ENCODE results near the gene OBP2A. TPM values are rescaled to one million over a fixed set of nuclear protein-coding genes. Genes with fewer than 3 reads are reported as not detected.
"Not testable (repeated sequence)": the region's sequence is repeated elsewhere in the genome, so short reads cannot be mapped to it uniquely, and the experiment has no call there.

The OBP2A gene
- total RNA-seq, 1 donor from 2014 or later: not detected

DNA sequence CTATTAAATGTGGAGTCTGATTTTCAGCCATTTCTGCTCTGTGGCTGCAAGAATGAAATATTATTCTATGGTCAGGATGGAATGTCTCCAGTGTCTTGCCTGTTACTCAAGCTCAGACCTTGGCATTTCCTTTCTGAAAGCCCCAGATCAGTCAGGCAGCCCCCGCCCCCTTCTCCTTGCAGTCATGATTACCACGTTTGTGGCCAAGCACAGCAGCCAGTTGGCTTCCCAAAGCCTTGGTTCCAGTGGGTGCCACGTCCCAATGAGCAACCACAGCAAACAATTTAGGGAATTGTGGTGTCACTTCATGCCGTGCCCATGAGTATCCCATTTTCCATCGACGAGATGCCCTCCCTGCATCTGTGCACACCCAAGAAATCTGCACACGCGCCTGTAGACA is 9.7 kb upstream of the OBP2A start:
- no peaks in the 10 kb centered on the region for H3K36me3 Mint-ChIP-seq (ENCODE audit: low read depth)
- intact Hi-C loops (cut with micrococcal nuclease): no loop called here
- DNase-seq (ENCODE audit: low spot score): no peak
- H3K9me3 Mint-ChIP-seq: no peaks in the 10 kb centered on the region
- H3K4me3 Mint-ChIP-seq: no peak overlapping the region
- H3K4me1 Mint-ChIP-seq (ENCODE audit: low read depth): no peaks in the 10 kb centered on the region
- H3K27ac Mint-ChIP-seq: no peak overlapping the region
- H3K27me3 Mint-ChIP-seq (ENCODE audit: insufficient read depth): peaks cover 15% of the 10 kb centered on the region

DNA sequence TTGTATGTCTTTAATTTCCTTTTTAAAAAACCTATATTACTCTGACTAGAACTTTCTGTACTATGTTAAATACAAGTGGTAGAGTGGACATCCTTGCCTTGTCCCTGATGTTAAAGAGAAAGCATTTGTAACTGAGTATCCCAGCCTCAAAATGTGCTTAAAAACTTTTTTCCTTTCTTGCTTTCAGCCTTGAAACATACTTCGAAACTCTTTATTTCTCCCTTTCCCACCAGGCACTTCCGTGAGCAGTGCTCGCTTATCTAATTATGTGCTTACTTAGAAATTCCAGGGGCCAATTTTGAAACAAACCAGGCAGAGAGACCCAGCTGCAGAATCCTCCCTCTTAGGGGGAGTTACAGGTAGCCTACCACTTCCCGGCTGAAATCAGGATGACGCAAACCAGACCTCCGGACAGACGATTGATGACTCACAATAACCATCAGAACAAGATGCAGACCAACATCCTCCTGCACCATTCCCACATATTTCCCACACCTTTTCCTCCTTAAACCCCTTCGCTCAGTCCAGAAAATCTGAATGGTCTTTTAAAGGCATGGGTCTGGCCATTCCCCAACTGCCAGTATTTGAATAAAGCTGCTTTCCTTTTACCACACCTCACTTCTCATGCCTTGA is 2.5 kb upstream of the OBP2A start:
- H3K36me3 Mint-ChIP-seq (ENCODE audit: low read depth); intact Hi-C loops (cut with micrococcal nuclease); H3K27ac Mint-ChIP-seq; H3K27me3 Mint-ChIP-seq (ENCODE audit: insufficient read depth); H3K4me3 Mint-ChIP-seq; H3K9me3 Mint-ChIP-seq; H3K4me1 Mint-ChIP-seq (ENCODE audit: low read depth); DNase-seq (ENCODE audit: low spot score): not testable (repeated sequence)

DNA sequence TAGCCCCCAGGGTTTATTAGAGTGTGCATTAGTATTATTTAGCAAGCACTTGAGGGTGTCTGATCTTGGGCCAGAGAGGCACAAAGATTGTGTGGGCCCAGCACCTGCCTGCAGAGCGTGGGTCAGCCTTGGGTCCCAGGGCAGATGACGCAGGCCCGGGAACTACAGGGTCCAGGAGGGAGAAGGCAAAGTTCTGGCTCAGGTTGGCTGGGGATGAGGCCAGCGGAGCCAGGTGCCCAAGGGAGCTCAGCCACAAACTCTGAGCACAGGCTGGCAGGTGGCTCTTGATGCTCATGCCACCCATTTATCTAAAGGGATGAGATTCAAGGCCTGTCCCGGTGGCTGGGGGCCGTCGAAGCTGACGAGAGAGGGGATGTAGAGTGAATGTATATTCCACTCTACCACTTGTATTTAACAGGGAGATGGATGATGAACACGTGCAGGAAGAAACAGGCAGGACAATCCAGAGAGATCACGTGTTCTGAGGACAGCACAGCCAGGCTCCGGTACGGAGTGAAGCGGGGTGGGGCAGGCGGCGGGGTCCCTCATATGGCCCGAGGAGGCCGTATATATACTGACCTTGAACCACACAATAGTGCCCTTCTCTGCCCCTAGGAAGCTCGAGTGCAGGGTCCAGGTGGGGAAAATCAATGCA is 818 bp upstream of the OBP2A start:
- no peak for DNase-seq (ENCODE audit: low spot score)
- Mint-ChIP-seq H3K9me3 (no peaks in the 10 kb centered on the region), H3K27ac (no peak overlapping the region), H3K4me1 (ENCODE audit: low read depth) (no peaks in the 10 kb centered on the region), H3K36me3 (ENCODE audit: low read depth) (no peaks in the 10 kb centered on the region), H3K4me3 (no peak overlapping the region), H3K27me3 (ENCODE audit: insufficient read depth) (peaks cover 5% of the 10 kb centered on the region)
- intact Hi-C loops (cut with micrococcal nuclease): no loop called here

DNA sequence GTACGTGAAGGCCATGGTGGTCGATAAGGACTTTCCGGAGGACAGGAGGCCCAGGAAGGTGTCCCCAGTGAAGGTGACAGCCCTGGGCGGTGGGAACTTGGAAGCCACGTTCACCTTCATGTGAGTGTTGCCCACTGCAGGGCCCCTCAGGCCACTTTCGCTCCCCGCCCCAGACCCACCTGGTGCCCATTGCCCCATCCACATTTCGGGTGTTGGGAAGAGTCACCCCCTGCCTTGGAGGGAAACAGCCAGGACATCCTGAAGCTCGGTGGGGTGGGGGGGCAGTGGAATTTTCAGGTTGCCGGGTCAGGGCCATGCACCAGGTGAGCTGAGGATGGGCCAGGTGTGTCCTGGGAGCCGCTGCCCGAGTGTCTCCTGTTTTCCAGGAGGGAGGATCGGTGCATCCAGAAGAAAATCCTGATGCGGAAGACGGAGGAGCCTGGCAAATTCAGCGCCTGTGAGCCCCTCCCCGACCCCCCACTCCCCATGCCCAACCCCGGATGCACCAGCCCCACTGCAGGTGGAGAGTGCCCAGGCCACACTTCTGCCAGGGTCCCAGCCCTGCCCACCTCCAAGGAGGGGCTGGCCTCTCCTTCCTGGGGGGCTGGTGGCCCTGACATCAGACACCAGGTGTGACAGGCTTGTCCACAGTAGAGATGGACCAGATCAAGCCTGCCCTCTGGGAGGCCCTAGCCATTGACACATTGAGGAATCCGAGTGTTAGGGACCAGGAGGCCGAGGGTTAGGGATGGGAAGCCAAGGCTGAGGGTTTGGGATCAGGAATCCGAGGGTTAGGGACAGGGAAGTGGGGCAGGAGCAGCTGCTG is 1.1 kb downstream of the OBP2A start:
- not testable (repeated sequence) for H3K27ac Mint-ChIP-seq; H3K9me3 Mint-ChIP-seq; DNase-seq (ENCODE audit: low spot score)

DNA sequence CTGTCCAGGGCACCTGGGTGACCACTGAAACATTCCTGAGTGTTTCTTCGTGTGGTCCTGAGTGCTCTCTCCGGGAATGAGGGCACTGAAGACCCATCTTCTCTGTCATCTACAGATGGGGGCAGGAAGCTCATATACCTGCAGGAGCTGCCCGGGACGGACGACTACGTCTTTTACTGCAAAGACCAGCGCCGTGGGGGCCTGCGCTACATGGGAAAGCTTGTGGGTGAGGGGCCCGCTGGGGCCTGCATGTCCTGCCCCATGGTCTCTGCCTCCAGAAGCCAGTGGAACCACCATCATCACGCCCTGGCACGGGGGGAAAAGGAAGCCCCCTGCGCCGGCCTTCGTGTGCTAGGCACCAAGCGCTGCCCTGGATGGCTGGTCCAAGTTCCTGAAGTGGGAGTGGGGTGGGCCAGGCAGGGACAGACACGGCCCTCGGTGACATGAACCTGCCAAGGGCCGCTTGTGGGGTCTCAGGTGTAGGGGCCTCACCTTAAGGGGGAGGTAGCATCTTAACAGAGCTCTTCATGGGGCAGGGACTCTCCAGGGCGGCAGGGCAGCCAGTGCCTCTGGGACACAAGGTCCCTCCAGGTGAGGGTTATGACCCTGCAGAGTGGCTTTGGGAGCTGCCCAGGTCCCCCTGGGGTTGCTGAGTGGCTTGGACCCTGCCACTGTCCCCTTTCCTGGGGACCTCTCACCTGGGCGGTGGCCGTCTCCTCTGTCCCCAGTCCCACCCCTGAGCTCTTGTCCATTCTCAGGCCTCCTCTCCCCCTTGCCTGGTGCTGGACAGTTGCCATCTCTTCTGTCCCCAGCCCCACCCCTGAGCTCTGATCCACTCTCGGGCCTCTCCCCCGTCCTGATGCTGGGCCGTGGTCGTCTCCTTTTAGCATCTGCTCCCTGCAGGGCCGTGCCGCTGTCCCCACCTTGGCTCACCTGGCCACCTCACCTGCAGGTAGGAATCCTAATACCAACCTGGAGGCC is 2.1 kb downstream of the OBP2A start:
- Mint-ChIP-seq H3K36me3 (ENCODE audit: low read depth) (no peaks in the 10 kb centered on the region), H3K4me1 (ENCODE audit: low read depth) (no peaks in the 10 kb centered on the region), H3K27me3 (ENCODE audit: insufficient read depth) (no peaks in the 10 kb centered on the region), H3K4me3 (no peak overlapping the region), H3K9me3 (no peaks in the 10 kb centered on the region), H3K27ac (no peak overlapping the region)
- DNase-seq (ENCODE audit: low spot score): no peak
- intact Hi-C loops (cut with micrococcal nuclease): no loop called here

More for the DNA sequence above, 1.1 kb downstream of the OBP2A start:
- H3K36me3 Mint-ChIP-seq (ENCODE audit: low read depth); intact Hi-C loops (cut with micrococcal nuclease); H3K4me3 Mint-ChIP-seq; H3K27me3 Mint-ChIP-seq (ENCODE audit: insufficient read depth); H3K4me1 Mint-ChIP-seq (ENCODE audit: low read depth): not testable (repeated sequence)

DNA sequence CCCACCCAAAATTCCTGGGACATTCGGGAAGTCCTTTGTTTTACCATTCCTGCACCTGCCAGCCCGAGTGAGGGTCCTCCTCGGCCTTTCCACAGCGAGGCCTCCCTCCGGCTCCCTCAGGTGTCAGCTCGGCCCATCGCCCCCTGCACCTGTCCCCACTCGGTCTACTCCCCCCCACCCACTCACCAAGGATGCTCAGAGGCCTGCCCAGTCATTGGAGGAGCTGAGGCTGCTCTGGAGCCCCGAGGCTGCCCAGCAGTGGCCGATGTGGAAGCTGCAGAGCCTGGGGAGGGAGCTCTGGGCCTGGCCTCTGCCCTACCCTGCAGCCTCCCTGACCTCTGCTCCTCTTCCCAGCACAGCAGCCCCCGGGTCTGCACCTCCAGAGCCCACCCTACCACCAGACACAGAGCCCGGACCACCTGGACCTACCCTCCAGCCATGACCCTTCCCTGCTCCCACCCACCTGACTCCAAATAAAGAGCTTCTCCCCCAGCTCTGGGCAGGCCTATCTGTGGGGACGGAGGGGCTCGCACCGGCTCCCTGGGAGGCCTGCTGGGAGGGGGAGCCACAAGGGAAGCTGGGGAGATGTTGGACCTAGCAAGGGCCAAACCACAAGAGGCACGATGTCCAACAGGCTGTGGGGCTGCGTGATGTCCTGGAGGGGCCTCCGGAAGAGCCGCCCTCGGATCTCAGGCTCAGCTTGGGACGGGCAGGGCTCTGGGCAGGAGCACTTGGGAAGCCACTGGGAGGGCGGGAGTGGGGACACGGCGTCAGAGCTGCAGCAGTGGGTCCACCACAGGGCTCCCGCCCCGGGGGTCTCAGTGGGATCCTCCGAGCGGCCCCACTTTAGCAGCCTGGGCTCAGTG is 3.8 kb downstream of the OBP2A start:
- H3K36me3 Mint-ChIP-seq (ENCODE audit: low read depth); H3K9me3 Mint-ChIP-seq; intact Hi-C loops (cut with micrococcal nuclease); H3K27me3 Mint-ChIP-seq (ENCODE audit: insufficient read depth); H3K4me1 Mint-ChIP-seq (ENCODE audit: low read depth); DNase-seq (ENCODE audit: low spot score); H3K27ac Mint-ChIP-seq; H3K4me3 Mint-ChIP-seq: not testable (repeated sequence)

DNA sequence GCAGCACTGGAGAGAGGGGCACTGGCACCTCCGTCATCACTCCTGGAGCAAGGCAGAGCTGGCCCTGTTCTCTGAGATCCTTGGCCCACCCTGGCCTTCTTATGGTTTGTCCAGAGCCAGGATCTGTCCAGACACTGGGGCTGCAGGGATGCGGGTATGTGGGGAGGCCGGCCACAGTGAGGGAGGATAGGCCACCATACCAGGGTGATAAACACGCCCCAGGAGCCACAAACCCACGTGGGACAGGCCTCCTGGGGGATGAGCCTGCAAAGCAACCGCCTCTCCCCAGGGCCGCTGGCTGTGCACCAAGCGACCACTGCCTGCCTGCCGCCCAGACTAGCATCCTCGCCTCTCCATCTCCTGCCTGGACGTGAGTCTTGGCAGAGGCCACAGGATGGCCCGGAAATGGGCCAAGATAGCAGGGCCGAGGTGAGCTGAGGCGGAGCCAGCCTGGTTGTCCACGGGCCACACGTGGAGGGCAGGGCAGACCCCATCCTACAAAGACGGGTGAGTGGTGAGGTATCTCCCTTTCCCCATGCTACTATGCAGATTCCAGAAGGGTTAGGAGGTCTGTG is 4.5 kb downstream of the OBP2A start:
- intact Hi-C loops (cut with micrococcal nuclease): no loop called here
- Mint-ChIP-seq H3K27ac (no peak overlapping the region), H3K27me3 (ENCODE audit: insufficient read depth) (no peaks in the 10 kb centered on the region)

DNA sequence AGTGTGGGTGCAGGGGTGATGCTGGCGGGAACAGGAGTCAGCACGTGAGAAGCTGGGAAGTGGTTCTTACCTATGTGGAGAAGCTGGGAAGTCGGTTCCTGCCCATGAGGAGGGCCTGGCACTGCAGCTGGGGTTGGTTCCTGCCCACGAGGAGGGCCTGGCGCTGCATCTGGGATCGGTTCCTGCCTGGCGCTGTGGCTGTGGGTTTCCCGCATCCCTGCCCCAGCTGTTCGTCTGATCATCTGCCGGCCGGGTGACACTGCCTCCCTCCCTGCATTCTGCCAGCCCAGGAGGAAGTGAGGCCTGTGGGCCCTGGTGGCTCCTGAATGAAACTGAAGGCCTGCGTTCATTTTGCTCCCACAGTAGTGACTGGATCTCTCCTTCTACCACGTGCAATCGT is 5.1 kb downstream of the OBP2A start:
- H3K4me3 Mint-ChIP-seq: no peak overlapping the region
- no peaks in the 10 kb centered on the region for H3K27me3 Mint-ChIP-seq (ENCODE audit: insufficient read depth)

More for the DNA sequence above, 4.5 kb downstream of the OBP2A start:
- Mint-ChIP-seq H3K36me3 (ENCODE audit: low read depth) (no peaks in the 10 kb centered on the region), H3K4me3 (no peak overlapping the region), H3K9me3 (no peaks in the 10 kb centered on the region), H3K4me1 (ENCODE audit: low read depth) (no peaks in the 10 kb centered on the region)
- DNase-seq (ENCODE audit: low spot score): no peak

DNA sequence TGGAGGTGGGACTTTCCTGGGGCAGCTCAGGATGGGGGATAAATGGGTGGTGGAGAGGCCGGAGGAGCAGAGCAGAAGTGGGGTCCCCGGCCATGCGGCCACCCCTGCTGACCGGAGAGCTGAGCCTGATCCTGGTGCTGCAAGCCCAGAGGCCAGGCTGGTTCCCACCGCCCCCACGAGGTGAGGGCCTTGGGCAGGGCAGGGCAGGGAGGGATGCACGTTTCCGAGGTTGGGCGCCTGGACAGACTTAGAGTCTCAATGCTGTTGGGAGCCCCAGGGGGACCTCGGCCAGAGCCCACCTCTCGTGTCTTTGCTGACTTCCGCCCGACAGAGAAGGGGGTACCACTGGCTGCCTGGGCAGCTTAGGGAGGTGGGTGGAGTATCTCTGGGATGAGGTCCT is 5.5 kb downstream of the OBP2A start:
- H3K4me1 Mint-ChIP-seq (ENCODE audit: low read depth): no peaks in the 10 kb centered on the region
- intact Hi-C loops (cut with micrococcal nuclease): no loop called here
- H3K27me3 Mint-ChIP-seq (ENCODE audit: insufficient read depth): no peaks in the 10 kb centered on the region
- no peaks in the 10 kb centered on the region for H3K36me3 Mint-ChIP-seq (ENCODE audit: low read depth)
- DNase-seq (ENCODE audit: low spot score): no peak
- H3K4me3 Mint-ChIP-seq: no peak overlapping the region
- H3K27ac Mint-ChIP-seq: no peak overlapping the region
- no peaks in the 10 kb centered on the region for H3K9me3 Mint-ChIP-seq

More for the DNA sequence above, 5.1 kb downstream of the OBP2A start:
- H3K27ac Mint-ChIP-seq: no peak overlapping the region
- H3K36me3 Mint-ChIP-seq (ENCODE audit: low read depth): no peaks in the 10 kb centered on the region
- H3K4me1 Mint-ChIP-seq (ENCODE audit: low read depth): no peaks in the 10 kb centered on the region
- H3K9me3 Mint-ChIP-seq: no peaks in the 10 kb centered on the region
- intact Hi-C loops (cut with micrococcal nuclease): no loop called here
- no peak for DNase-seq (ENCODE audit: low spot score)

DNA sequence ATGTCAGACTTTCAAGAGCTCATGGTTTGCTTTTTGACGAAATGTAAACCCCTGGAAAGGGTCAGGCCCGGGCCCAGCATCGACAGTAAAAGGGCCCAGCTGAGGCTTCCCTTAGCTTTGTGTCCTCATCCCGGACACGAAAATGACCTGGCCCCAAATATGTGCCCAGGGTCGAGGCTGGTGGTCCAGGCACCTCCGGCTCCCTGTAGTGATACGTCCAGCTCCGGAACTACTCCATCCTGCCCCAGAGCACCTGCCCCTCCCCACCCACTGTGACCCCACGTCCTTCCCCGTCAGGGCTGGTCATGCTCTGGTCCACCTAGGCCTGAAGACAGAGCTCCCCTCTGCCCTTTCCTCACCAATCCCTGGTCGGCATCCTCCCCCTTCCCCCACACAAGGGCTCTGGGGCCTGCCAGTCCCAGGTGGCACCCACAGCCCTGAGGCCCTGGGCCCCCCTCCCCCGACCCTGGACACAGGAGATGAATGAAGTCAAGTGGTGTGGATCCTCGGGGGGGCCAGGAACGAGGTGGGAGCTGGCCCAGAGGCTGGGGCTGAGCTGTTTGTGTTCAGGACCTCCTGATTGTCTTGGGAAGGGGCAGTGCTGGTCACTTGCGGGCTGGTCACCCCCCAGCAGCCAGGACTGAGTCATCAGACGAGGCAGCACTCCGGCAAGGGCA is 6.2 kb downstream of the OBP2A start:
- intact Hi-C loops (cut with micrococcal nuclease): no loop called here
- H3K27ac Mint-ChIP-seq: no peak overlapping the region
- H3K4me3 Mint-ChIP-seq: no peak overlapping the region
- H3K9me3 Mint-ChIP-seq: no peaks in the 10 kb centered on the region
- H3K27me3 Mint-ChIP-seq (ENCODE audit: insufficient read depth): no peaks in the 10 kb centered on the region
- H3K36me3 Mint-ChIP-seq (ENCODE audit: low read depth): no peaks in the 10 kb centered on the region
- no peaks in the 10 kb centered on the region for H3K4me1 Mint-ChIP-seq (ENCODE audit: low read depth)
- no peak for DNase-seq (ENCODE audit: low spot score)

DNA sequence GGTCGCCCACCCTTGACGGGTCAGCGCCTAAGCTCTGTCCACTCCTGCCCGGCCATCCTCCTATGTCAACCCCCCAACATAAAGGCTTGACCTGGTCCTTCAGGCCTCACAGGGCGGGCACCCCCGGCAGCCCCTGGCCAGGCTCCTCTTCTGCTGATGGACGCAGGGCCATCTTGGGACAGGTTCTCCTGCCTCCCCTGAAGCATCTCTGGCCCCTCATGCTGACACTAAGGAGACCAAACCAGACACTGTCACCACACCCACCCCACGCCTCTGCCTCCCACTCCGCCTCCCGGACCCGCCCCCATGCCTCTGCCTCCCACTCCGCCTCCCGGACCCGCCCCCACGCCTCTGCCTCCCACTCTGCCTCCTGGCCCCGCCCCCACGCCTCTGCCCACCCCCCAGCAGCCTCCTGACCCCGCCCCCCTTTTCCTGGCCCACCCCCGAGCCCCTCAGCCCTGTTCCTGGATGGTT is 6.8 kb downstream of the OBP2A start:
- no peaks in the 10 kb centered on the region for H3K27me3 Mint-ChIP-seq (ENCODE audit: insufficient read depth)

More for the DNA sequence above, 6.8 kb downstream of the OBP2A start:
- no peaks in the 10 kb centered on the region for H3K36me3 Mint-ChIP-seq (ENCODE audit: low read depth)
- no peaks in the 10 kb centered on the region for H3K9me3 Mint-ChIP-seq
- DNase-seq (ENCODE audit: low spot score): no peak
- H3K4me1 Mint-ChIP-seq (ENCODE audit: low read depth): no peaks in the 10 kb centered on the region
- no peak overlapping the region for H3K27ac Mint-ChIP-seq
- no peak overlapping the region for H3K4me3 Mint-ChIP-seq
- intact Hi-C loops (cut with micrococcal nuclease): no loop called here

Data from activated T-helper 1 cell treated with anti-CD3 and anti-CD28 coated beads, Interleukin-12 subunit alpha, Interleukin-12 subunit beta, Interleukin-2, Interleukin-4 antibody, amounts not matched to agents 30 ng/mL and 10 ng/mL and 1 ng/mL, durations not matched to agents 14 hours and 24 hours and 36 hours (primary cell).